HCT116 (cell line): ENCODE data around the gene IRAG1.

Source experiments
- CEBPB ChIP-seq: IDR thresholded peaks from 2 replicates; pipeline ENCODE4 v1.6.1; 2012; ENCODE audit warnings: low read depth
- EGR1 ChIP-seq: IDR thresholded peaks from 2 replicates; pipeline ENCODE4 v1.6.1; 2012; ENCODE audit warnings: low read depth
- EZH2phosphoT487 ChIP-seq: fragments of 200-600 bp; IDR thresholded peaks from 2 replicates; pipeline ENCODE4 v1.6.1; 2018; ENCODE audit warnings: antibody characterized with exemption, borderline replicate concordance
- POLR2A ChIP-seq: IDR thresholded peaks from 2 replicates; pipeline ENCODE4 v1.7.0; 2011; ENCODE audit warnings: borderline replicate concordance; ENCODE audit not compliant: insufficient read depth, insufficient read length; ENCODE audit errors: extremely low read depth
- POLR2AphosphoS5 ChIP-seq: IDR thresholded peaks from 2 replicates; pipeline ENCODE4 v1.6.1; 2011; ENCODE audit warnings: mild to moderate bottlenecking, low read depth, low read length, moderate library complexity
- RAD21 ChIP-seq: IDR thresholded peaks from 2 replicates; pipeline ENCODE4 v1.6.1; 2012; ENCODE audit warnings: low read depth, mild to moderate bottlenecking
- SIN3A ChIP-seq: IDR thresholded peaks from 2 replicates; pipeline ENCODE4 v1.6.1; 2012; ENCODE audit warnings: low read depth
- SP1 ChIP-seq: IDR thresholded peaks from 2 replicates; pipeline ENCODE4 v1.6.1; 2012; ENCODE audit warnings: low read depth
- TCF7L2 ChIP-seq: IDR thresholded peaks from 2 replicates; pipeline ENCODE4 v1.7.0; 2011; ENCODE audit warnings: borderline replicate concordance, inconsistent platforms; ENCODE audit not compliant: insufficient read depth, insufficient read length; ENCODE audit errors: extremely low read depth
- TF ChIP-seq, protein P1 (sequence below): IDR thresholded peaks from 2 replicates; pipeline ENCODE4 v1.6.1; 2012; ENCODE audit warnings: low read depth
- TF ChIP-seq, protein P2 (sequence below), 3 experiments: fragments of 200-600 bp in 1 of 3; sonication (generic) in 1 of 3; IDR thresholded peaks in 2 of 3; conservative IDR thresholded peaks in 1 of 3; 2 replicates each; pipeline ENCODE4 v1.5.1; 2012 to 2017; ENCODE audit warnings: low read depth in 2 of 3, low read length in 2 of 3, antibody characterized with exemption in 1 of 3, borderline replicate concordance in 1 of 3, control low read depth in 1 of 3, mild to moderate bottlenecking in 1 of 3, mixed read lengths in 1 of 3, mixed run types in 1 of 3, moderate library complexity in 1 of 3; ENCODE audit not compliant: insufficient read depth in 1 of 3

- TF ChIP-seq POLR2A = no peak
- no peak for TF ChIP-seq POLR2AphosphoS5
- TF ChIP-seq CEBPB = no peak
- no peak for TF ChIP-seq EGR1
- TF ChIP-seq, protein P1, sequence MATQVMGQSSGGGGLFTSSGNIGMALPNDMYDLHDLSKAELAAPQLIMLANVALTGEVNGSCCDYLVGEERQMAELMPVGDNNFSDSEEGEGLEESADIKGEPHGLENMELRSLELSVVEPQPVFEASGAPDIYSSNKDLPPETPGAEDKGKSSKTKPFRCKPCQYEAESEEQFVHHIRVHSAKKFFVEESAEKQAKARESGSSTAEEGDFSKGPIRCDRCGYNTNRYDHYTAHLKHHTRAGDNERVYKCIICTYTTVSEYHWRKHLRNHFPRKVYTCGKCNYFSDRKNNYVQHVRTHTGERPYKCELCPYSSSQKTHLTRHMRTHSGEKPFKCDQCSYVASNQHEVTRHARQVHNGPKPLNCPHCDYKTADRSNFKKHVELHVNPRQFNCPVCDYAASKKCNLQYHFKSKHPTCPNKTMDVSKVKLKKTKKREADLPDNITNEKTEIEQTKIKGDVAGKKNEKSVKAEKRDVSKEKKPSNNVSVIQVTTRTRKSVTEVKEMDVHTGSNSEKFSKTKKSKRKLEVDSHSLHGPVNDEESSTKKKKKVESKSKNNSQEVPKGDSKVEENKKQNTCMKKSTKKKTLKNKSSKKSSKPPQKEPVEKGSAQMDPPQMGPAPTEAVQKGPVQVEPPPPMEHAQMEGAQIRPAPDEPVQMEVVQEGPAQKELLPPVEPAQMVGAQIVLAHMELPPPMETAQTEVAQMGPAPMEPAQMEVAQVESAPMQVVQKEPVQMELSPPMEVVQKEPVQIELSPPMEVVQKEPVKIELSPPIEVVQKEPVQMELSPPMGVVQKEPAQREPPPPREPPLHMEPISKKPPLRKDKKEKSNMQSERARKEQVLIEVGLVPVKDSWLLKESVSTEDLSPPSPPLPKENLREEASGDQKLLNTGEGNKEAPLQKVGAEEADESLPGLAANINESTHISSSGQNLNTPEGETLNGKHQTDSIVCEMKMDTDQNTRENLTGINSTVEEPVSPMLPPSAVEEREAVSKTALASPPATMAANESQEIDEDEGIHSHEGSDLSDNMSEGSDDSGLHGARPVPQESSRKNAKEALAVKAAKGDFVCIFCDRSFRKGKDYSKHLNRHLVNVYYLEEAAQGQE = no peak
- TF ChIP-seq, protein P2, sequence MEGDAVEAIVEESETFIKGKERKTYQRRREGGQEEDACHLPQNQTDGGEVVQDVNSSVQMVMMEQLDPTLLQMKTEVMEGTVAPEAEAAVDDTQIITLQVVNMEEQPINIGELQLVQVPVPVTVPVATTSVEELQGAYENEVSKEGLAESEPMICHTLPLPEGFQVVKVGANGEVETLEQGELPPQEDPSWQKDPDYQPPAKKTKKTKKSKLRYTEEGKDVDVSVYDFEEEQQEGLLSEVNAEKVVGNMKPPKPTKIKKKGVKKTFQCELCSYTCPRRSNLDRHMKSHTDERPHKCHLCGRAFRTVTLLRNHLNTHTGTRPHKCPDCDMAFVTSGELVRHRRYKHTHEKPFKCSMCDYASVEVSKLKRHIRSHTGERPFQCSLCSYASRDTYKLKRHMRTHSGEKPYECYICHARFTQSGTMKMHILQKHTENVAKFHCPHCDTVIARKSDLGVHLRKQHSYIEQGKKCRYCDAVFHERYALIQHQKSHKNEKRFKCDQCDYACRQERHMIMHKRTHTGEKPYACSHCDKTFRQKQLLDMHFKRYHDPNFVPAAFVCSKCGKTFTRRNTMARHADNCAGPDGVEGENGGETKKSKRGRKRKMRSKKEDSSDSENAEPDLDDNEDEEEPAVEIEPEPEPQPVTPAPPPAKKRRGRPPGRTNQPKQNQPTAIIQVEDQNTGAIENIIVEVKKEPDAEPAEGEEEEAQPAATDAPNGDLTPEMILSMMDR (IDR thresholded peaks at IDR 0.05 in 2 of 3, conservative IDR thresholded peaks at IDR 0.05 in 1 of 3; ENCODE audit: borderline replicate concordance in 1 of 3, insufficient read depth in 1 of 3, low read depth in 2 of 3, low read length in 2 of 3) = no peak
- no peak for TF ChIP-seq EZH2phosphoT487
- no peak for TF ChIP-seq SP1
- no peak for TF ChIP-seq SIN3A
- no peak for TF ChIP-seq RAD21
- no peak for TF ChIP-seq TCF7L2
Observed at GRCh38 chr11:10716122-10716521, 22.6 kb upstream of the IRAG1 start.
